BLaER1 treated with 17β-estradiol and CSF1 and Interleukin-3, amounts not matched to agents 10 nM and 100 nM (cell line): ENCODE data around the gene PIK3R1.
"Not testable (repeated sequence)": the region's sequence is repeated elsewhere in the genome, so short reads cannot be mapped to it uniquely, and the experiment has no call there.

Experiments used
- H3K27ac ChIP-seq, 11 experiments: shearing (Covaris generic); formaldehyde crosslinking; 2 replicates each; pipeline ENCODE4 v1.8.1; 2022
- H3K27me3 ChIP-seq, 11 experiments: shearing (Covaris generic); formaldehyde crosslinking; 2 replicates each; pipeline ENCODE4 v1.8.1; 2022
- H3K36me3 ChIP-seq, 11 experiments: shearing (Covaris generic); formaldehyde crosslinking; 2 replicates each; pipeline ENCODE4 v1.8.1; 2022
- H3K4me1 ChIP-seq, 10 experiments: shearing (Covaris generic); formaldehyde crosslinking; 2 replicates each; pipeline ENCODE4 v1.8.1; 2022
- H3K4me2 ChIP-seq, 11 experiments: shearing (Covaris generic); formaldehyde crosslinking; 2 replicates each; pipeline ENCODE4 v1.8.1; 2022
- H3K4me3 ChIP-seq, 10 experiments: shearing (Covaris generic); formaldehyde crosslinking; 2 replicates each; pipeline ENCODE4 v1.8.1; 2022
- H3K9ac ChIP-seq, 11 experiments: shearing (Covaris generic); formaldehyde crosslinking; 2 replicates each; pipeline ENCODE4 v1.8.1; 2022
- H3K9me3 ChIP-seq, 11 experiments: shearing (Covaris generic); formaldehyde crosslinking; replicated peaks in 1 of 11; 2 replicates each; pipeline ENCODE4 v1.8.1; 2022
- H4K20me1 ChIP-seq, 11 experiments: shearing (Covaris generic); formaldehyde crosslinking; 2 replicates each; pipeline ENCODE4 v1.8.1; 2022
- Cebpa-rat ChIP-seq, 11 experiments: shearing (Covaris generic); IDR thresholded peaks; 2 replicates each; pipeline ENCODE4 v1.8.1; 2022

Gene PIK3R1

DNA sequence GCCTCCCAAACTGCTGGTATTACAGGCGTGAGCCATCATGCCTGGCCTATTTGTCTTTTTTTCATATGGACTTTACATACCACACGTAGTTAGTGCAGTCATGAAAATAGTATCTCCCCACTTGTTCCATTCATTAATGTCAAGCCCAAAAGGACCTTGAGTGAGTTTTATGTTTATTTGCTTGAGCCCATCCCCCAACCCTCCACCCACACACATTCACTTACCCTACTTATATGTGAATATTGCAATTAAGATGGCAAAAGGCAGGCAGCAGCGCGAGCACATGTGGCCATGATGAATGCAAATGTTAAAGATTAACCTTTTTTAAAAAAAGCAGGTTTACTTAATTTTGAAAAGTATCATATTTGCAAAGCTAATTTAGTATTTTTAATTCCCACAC lies 24.9 kb upstream of the PIK3R1 start:
- TF ChIP-seq Cebpa-rat (IDR thresholded peaks at IDR 0.05), result no peak
- no peak overlapping the region for H3K9ac ChIP-seq
- no peak overlapping the region for H3K4me2 ChIP-seq
- H3K4me1 ChIP-seq, result peaks cover 12 to 47% (median 28%) of the 10 kb centered on the region in 10 experiments
- peaks cover 0 to 5% (median 1%) of the 10 kb centered on the region in 11 experiments; a peak in 5 of 22 replicates for H3K9me3 ChIP-seq
- H4K20me1 ChIP-seq, result no peaks in the 10 kb centered on the region
- no peak overlapping the region for H3K27ac ChIP-seq
- no peaks in the 10 kb centered on the region for H3K27me3 ChIP-seq
- H3K36me3 ChIP-seq, result no peaks in the 10 kb centered on the region
- no peak overlapping the region for H3K4me3 ChIP-seq

DNA sequence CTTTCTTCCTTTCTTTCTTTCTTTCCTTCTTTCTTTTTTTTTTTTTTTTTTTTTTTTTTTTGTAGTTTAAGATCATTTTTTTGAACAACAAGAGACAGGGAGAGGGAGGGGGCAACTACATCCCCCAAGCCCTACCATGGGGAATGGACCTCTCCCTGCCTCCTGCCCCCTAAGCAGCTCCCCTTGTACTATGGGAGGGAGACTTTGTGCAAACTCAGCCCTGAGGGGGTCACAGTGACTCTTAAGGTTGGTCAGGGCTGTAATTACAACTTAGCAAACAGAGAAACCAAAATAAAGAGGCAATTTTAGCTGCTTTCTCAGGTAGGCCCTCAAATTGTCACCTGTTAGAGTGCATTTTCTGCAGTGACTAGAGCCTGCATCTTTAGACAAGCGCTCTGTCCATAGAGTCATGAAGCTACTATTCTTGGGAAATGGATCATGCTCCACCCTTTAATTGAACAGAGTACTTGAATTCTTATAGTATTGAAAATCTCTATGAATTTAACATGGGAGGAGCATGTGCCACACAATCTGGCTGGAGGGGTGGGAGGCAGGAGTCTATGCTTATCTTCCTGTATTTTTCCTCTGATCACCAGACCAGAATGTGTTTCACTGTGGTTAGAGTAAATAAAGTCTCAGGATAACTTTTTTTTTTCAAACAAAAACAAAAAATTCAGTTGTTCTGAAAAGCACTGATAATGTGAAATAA lies 24.3 kb upstream of the PIK3R1 start:
- Histone ChIP-seq H3K27me3 (no peaks in the 10 kb centered on the region), H3K9me3 (peaks cover 0 to 2% (median 0%) of the 10 kb centered on the region in 11 experiments; a peak in 1 of 22 replicates), H3K4me1 (peaks cover 14 to 53% (median 32%) of the 10 kb centered on the region in 10 experiments), H3K36me3 (no peaks in the 10 kb centered on the region), H3K9ac (no peak overlapping the region), H3K27ac (no peak overlapping the region), H3K4me2 (peak overlapping the region in 9 of 11 experiments; percentile 9 to 89 (median 14); a peak in 8 of 22 replicates), H4K20me1 (no peaks in the 10 kb centered on the region), H3K4me3 (no peak overlapping the region)
- no peak for TF ChIP-seq Cebpa-rat (IDR thresholded peaks at IDR 0.05)

DNA sequence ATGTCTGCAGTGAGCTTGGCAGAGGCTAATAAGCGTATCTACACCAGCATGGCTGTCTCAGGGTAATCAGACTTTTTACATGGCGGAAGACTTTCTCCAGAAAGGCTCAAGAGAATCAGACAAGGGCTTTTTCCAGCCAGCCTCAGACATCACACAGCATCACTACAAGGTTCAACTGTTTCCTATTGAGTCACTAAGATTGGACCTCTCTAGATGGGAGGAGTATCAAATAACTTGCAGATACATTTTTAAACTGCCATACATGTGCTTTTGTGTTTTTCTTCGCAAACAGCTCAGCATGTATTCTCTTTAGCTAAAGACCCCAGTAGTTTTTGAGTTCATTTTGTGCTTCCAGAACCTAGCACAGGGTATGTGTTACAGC lies 22.9 kb upstream of the PIK3R1 start:
- no peaks in the 10 kb centered on the region for H3K27me3 ChIP-seq
- H3K27ac ChIP-seq, result peak overlapping the region in 4 of 11 experiments; percentile 52 to 87 (median 80); a peak in 8 of 22 replicates
- H3K9ac ChIP-seq, result peak overlapping the region in 3 of 11 experiments; percentile 44 to 76 (median 60); a peak in 7 of 22 replicates
- H3K4me1 ChIP-seq, result peaks cover 28 to 66% (median 45%) of the 10 kb centered on the region in 10 experiments
- H3K4me2 ChIP-seq, result peak overlapping the region in 5 of 11 experiments; percentile 39 to 89 (median 71); a peak in 9 of 22 replicates
- TF ChIP-seq Cebpa-rat (IDR thresholded peaks at IDR 0.05), result no peak
- no peaks in the 10 kb centered on the region; a peak in 1 of 22 replicates for H3K9me3 ChIP-seq
- no peak overlapping the region for H3K4me3 ChIP-seq
- no peaks in the 10 kb centered on the region for H4K20me1 ChIP-seq
- H3K36me3 ChIP-seq, result no peaks in the 10 kb centered on the region

GRCh38 chr5:68193481-68194036 lies 22.0 kb upstream of the PIK3R1 start:
- no peaks in the 10 kb centered on the region for H4K20me1 ChIP-seq
- no peaks in the 10 kb centered on the region for H3K27me3 ChIP-seq
- H3K27ac ChIP-seq, result peak overlapping the region in 7 of 11 experiments; percentile 8 to 87 (median 52); a peak in 10 of 22 replicates
- TF ChIP-seq Cebpa-rat (IDR thresholded peaks at IDR 0.05), result no peak
- H3K36me3 ChIP-seq, result no peaks in the 10 kb centered on the region
- peaks cover 28 to 75% (median 48%) of the 10 kb centered on the region in 10 experiments for H3K4me1 ChIP-seq
- no peaks in the 10 kb centered on the region; a peak in 1 of 22 replicates for H3K9me3 ChIP-seq
- 0 out of 20 replicates have a peak overlapping the region, but pooled peaks of 1 of the 10 experiments have one; percentile 11 for H3K4me3 ChIP-seq
- H3K9ac ChIP-seq, result peak overlapping the region in 4 of 11 experiments; percentile 23 to 76 (median 52); a peak in 7 of 22 replicates
- H3K4me2 ChIP-seq, result peak overlapping the region; percentile 13 to 89 (median 39); a peak in 19 of 22 replicates

- no peak overlapping the region for H3K4me3 ChIP-seq
- H3K36me3 ChIP-seq, result no peaks in the 10 kb centered on the region
- peak overlapping the region in 6 of 11 experiments; percentile 38 to 89 (median 68); a peak in 12 of 22 replicates for H3K4me2 ChIP-seq
- peaks cover 28 to 82% (median 48%) of the 10 kb centered on the region in 10 experiments for H3K4me1 ChIP-seq
- H4K20me1 ChIP-seq, result no peaks in the 10 kb centered on the region
- peak overlapping the region in 7 of 11 experiments; percentile 2 to 87 (median 52); a peak in 10 of 22 replicates for H3K27ac ChIP-seq
- TF ChIP-seq Cebpa-rat (IDR thresholded peaks at IDR 0.05), result no peak
- H3K27me3 ChIP-seq, result no peaks in the 10 kb centered on the region
- H3K9me3 ChIP-seq, result no peaks in the 10 kb centered on the region; a peak in 1 of 22 replicates
- peak overlapping the region in 1 of 11 experiments; percentile 76; a peak in 3 of 22 replicates for H3K9ac ChIP-seq
Observed at GRCh38 chr5:68194386-68194785, 21.2 kb upstream of the PIK3R1 start.

DNA sequence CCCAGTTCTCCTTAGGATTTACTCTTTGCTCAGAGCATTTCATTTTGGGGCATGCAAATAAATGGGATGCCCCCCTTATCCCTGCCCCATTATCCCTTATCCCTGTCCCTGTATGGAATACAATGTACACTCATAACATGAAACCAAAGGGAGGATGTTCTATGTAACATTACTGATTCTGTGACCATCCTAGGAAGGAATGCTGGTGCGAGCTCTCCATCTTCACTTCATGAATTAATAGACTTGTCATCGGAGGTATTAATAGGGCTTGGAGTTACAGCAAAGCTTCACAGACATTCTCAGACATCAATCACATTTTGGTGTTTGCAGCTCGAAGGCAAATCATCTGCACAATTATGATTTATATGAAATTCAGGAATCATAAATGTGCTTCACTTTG lies 20.4 kb upstream of the PIK3R1 start:
- peaks cover 28 to 87% (median 48%) of the 10 kb centered on the region in 10 experiments for H3K4me1 ChIP-seq
- no peaks in the 10 kb centered on the region for H3K27me3 ChIP-seq
- H3K4me3 ChIP-seq, result no peak overlapping the region
- H3K9ac ChIP-seq, result no peak overlapping the region
- no peaks in the 10 kb centered on the region; a peak in 1 of 22 replicates for H3K9me3 ChIP-seq
- H3K36me3 ChIP-seq, result no peaks in the 10 kb centered on the region
- peak overlapping the region in 1 of 11 experiments; percentile 87; a peak in 3 of 22 replicates for H3K27ac ChIP-seq
- peak overlapping the region in 3 of 11 experiments; percentile 71 to 89 (median 87); a peak in 7 of 22 replicates for H3K4me2 ChIP-seq
- H4K20me1 ChIP-seq, result no peaks in the 10 kb centered on the region
- no peak for TF ChIP-seq Cebpa-rat (IDR thresholded peaks at IDR 0.05)

DNA sequence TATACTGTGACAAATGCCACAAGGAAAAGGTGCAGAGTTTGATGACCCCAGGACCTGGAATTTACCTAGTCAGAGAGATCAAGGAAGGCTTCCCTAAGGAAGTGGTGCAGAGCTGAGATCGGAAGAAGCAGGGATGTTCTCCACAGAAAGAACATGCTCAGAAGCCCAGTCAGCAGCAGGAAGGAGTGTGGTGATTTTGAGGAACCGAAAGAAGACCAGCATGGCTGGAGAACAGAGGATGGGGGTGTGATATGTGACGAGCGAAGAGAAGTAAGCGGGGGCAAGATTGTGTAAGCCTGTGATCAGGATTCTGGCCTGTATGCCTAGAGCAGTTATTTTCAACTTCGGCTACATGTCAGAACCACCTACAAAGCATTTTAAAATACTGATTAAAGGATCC lies 18.7 kb upstream of the PIK3R1 start:
- Histone ChIP-seq H3K4me3 (no peak overlapping the region; a peak in 1 of 20 replicates), H3K9ac (peak overlapping the region; percentile 18 to 73 (median 63); a peak in 19 of 22 replicates), H3K27me3 (no peaks in the 10 kb centered on the region), H3K4me2 (peak overlapping the region; percentile 54 to 89 (median 68)), H3K9me3 (no peaks in the 10 kb centered on the region; a peak in 1 of 22 replicates), H4K20me1 (no peaks in the 10 kb centered on the region), H3K4me1 (peaks cover 23 to 79% (median 42%) of the 10 kb centered on the region in 10 experiments), H3K36me3 (no peaks in the 10 kb centered on the region), H3K27ac (peak overlapping the region; percentile 67 to 92 (median 83))
- peak; percentile 55 to 87 (median 83); a peak in 20 of 22 replicates for TF ChIP-seq Cebpa-rat (IDR thresholded peaks at IDR 0.05)

GRCh38 chr5:68200288-68200687 lies 15.3 kb upstream of the PIK3R1 start:
- Histone ChIP-seq H3K9me3 (no peaks in the 10 kb centered on the region; a peak in 1 of 22 replicates), H3K4me1 (peaks cover 13 to 44% (median 21%) of the 10 kb centered on the region in 10 experiments), H3K4me3 (no peak overlapping the region), H3K36me3 (no peaks in the 10 kb centered on the region), H3K27ac (no peak overlapping the region), H4K20me1 (no peaks in the 10 kb centered on the region), H3K4me2 (no peak overlapping the region; a peak in 1 of 22 replicates), H3K9ac (no peak overlapping the region), H3K27me3 (no peaks in the 10 kb centered on the region)
- TF ChIP-seq Cebpa-rat (IDR thresholded peaks at IDR 0.05), result no peak

- not testable (repeated sequence) for H3K27me3 ChIP-seq
Observed at GRCh38 chr5:68210654-68211053, 4.9 kb upstream of the PIK3R1 start.

More at GRCh38 chr5:68210654-68211053, 4.9 kb upstream of the PIK3R1 start:
- H4K20me1 ChIP-seq, H3K9ac ChIP-seq, H3K4me2 ChIP-seq, H3K27ac ChIP-seq, H3K36me3 ChIP-seq, H3K4me3 ChIP-seq: not testable (repeated sequence)
- Histone ChIP-seq H3K4me1 (peaks cover 7 to 12% (median 8%) of the 10 kb centered on the region in 10 experiments), H3K9me3 (peaks cover 25 to 45% (median 35%) of the 10 kb centered on the region in 11 experiments)
